ENCODE data around the gene THEM5.

Gene THEM5

DNA sequence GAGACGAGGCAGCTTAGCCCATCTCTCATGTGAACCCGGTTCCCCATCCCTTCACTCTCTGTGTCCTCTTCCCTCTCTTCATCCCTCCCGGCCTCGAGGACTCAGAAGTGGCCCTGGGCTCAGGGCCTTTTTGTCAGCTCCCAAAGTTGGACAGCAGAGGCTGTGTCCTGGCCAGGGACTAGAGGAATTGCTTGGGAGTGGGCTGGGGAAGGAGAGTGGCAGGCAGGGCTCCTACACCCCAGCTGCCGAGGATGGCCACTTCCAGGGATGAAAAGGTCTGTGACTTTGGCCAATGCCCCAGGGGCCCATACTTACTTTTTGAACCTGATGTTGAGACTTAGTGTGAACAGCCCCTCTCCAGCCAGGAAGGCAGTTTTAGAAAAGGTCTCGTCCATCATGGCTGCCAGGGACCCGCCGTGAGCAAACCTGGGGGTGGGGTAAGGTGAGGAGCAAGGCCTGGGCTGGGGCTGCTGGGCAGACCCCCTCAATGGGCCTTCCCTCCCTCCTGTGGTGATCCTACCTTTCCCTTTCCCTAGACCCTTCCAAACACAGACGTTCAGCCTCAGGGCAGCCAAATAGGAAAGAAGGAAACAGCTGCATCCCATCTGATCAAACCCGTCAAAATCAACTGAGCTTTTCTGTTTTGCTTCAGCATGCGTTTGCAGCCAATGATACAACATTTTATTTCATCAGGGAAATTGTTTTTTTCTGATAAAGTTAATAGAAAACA lies 5.5 kb downstream of the THEM5 start:
- TF ChIP-seq, protein P1, sequence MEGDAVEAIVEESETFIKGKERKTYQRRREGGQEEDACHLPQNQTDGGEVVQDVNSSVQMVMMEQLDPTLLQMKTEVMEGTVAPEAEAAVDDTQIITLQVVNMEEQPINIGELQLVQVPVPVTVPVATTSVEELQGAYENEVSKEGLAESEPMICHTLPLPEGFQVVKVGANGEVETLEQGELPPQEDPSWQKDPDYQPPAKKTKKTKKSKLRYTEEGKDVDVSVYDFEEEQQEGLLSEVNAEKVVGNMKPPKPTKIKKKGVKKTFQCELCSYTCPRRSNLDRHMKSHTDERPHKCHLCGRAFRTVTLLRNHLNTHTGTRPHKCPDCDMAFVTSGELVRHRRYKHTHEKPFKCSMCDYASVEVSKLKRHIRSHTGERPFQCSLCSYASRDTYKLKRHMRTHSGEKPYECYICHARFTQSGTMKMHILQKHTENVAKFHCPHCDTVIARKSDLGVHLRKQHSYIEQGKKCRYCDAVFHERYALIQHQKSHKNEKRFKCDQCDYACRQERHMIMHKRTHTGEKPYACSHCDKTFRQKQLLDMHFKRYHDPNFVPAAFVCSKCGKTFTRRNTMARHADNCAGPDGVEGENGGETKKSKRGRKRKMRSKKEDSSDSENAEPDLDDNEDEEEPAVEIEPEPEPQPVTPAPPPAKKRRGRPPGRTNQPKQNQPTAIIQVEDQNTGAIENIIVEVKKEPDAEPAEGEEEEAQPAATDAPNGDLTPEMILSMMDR (IDR thresholded peaks at IDR 0.05; ENCODE audit: control insufficient read depth, insufficient read depth, low read depth, low read length, missing control alignments) = no peak
- no peak for DNase-seq (ENCODE audit: low read depth)
- H3K4me3 ChIP-seq (ENCODE audit: control insufficient read depth, low read depth, low read length) = no peak overlapping the region

DNA sequence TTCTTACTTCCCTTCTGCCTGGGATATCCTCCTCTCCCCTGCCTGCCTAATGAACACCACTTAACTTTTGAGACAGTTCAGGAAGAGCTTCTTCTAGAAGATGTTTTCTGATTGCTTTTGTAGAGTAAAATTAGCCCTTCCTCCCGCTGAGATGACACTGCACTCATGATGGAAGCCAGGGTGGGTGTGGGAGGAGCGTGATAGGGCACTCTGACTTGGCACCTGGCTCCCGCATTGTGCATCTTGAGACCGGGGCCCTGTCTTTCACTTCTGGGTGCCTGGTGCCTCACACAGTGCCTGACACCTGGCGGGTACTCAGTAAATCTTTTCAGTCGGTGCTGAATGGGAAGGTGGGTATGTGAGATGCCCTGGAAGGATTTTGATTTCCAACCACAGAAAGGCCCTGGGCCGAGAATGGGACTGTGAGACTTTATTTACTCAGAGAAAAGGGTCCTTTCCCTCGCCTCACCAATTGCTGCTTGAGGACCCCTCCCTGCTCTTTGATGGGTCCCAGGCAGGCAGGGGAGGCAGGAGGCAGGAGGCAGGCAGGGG lies 6.8 kb downstream of the THEM5 start:
- no peak for DNase-seq (ENCODE audit: low read depth)
- TF ChIP-seq, protein P1 (IDR thresholded peaks at IDR 0.05; ENCODE audit: control insufficient read depth, insufficient read depth, low read depth, low read length, missing control alignments) = no peak
- no peak overlapping the region for H3K4me3 ChIP-seq (ENCODE audit: control insufficient read depth, low read depth, low read length)

DNA sequence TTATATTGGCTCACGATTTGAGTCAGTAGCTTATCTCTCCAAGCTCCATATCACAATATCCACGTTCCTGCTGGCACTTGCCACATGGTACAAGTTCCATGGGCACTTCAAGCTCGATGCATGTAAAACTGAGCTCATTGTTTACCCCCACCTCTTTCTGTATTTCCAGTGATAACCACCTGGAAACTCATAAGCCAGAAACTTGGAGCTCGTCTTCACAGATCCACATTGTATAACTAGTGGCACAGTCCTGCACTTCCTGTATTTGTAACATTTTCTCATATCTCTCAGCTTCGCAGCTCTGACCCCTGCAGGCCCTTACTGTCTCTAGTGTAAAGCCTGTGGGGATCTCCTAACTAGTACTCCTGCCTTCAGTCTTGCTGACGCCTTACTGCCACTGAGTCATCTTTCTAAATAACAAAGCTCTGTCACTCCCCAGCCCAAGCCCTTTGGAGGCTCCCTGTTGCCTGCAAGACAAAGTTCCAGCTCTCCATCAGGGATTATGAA lies 7.4 kb downstream of the THEM5 start:
- H3K4me3 ChIP-seq (ENCODE audit: control insufficient read depth, low read depth, low read length) = no peak overlapping the region
- TF ChIP-seq, protein P1 (IDR thresholded peaks at IDR 0.05; ENCODE audit: control insufficient read depth, insufficient read depth, low read depth, low read length, missing control alignments) = no peak
- DNase-seq (ENCODE audit: low read depth) = no peak

DNA sequence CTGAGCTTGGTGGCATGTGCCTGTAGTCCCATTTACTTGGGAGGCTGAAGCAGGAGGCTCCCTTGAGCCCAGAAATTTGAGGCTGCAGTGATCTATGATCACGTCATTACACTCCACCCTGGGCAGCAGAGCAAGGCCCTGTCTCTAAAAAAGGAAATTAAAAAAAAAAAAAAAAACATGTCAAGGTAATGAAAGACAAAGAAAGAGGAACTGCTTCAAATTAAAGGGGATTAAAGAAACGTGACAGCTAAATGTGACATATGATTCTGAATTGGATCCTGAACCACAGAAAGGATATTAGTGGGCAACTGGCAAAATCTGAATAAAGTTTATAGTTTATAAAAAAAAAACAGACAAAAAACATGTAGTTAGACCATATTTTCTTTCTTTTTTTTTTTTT lies 10.1 kb downstream of the THEM5 start:
- TF ChIP-seq, protein P1 (IDR thresholded peaks at IDR 0.05; ENCODE audit: control insufficient read depth, insufficient read depth, low read depth, low read length, missing control alignments) = no peak
- DNase-seq (ENCODE audit: low read depth) = no peak
- no peak overlapping the region for H3K4me3 ChIP-seq (ENCODE audit: control insufficient read depth, low read depth, low read length)

DNA sequence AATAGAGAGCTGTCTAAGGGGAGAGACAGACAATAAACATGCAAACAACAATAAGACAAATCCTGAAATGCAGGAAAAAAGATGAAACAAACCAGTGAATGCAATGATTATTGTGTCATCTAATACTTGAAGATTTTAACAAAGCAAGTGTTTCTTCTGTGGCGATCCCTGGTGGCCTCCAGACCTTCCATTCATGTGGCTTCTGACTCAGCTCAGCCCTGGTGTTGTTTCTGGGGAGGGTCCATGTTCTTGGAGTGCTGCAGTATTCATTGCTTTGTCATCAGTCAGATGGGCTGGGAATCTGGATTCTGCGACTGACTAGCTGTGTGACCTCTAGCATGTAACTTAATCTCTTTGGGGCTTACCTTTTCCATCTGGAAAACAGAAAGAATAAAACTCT lies 12.4 kb downstream of the THEM5 start:
- no peak overlapping the region for H3K4me3 ChIP-seq (ENCODE audit: control insufficient read depth, low read depth, low read length)
- DNase-seq (ENCODE audit: low read depth) = no peak
- TF ChIP-seq, protein P1 (IDR thresholded peaks at IDR 0.05; ENCODE audit: control insufficient read depth, insufficient read depth, low read depth, low read length, missing control alignments) = no peak

DNA sequence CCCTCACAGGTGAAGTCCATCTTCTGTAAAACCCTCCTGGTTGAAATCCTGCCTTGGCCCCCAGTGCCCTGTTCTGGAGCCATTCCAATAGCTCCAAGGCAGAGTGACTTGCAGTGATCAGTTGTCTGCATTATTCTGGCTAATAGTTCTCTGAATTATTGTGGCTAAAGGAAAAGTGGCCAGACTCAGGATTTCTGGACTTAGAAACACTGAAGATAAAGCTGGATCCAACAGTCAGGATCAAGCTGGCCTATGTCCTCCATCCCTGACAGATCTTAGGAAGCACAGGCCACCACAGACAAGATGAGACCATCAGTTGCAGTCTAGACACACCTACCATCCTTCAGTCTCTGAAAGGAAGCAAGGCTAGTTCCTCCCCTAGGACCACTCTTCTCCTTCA lies 13.1 kb downstream of the THEM5 start:
- TF ChIP-seq, protein P1 (IDR thresholded peaks at IDR 0.05; ENCODE audit: control insufficient read depth, insufficient read depth, low read depth, low read length, missing control alignments) = no peak
- no peak for DNase-seq (ENCODE audit: low read depth)
- H3K4me3 ChIP-seq (ENCODE audit: control insufficient read depth, low read depth, low read length) = no peak overlapping the region
